Stimulated activated CD4-positive, alpha-beta T cell treated with anti-CD3 and anti-CD28 coated beads, TNF-alpha, amount 100 ng/mL, for 48 hours (primary cell): ENCODE results near the gene FBXO31.
A peak's percentile ranks its signal among the peaks of the same experiment; 100 is the strongest.
"Not testable (repeated sequence)": the region's sequence is repeated elsewhere in the genome, so short reads cannot be mapped to it uniquely, and the experiment has no call there.

Source experiments
- DNase-seq, 3 donors: peaks; one replicate each; pipeline ENCODE4 v3.0.0-alpha.2; 2020; ENCODE audit warnings: low read depth in 3 of 3

The FBXO31 gene

DNA sequence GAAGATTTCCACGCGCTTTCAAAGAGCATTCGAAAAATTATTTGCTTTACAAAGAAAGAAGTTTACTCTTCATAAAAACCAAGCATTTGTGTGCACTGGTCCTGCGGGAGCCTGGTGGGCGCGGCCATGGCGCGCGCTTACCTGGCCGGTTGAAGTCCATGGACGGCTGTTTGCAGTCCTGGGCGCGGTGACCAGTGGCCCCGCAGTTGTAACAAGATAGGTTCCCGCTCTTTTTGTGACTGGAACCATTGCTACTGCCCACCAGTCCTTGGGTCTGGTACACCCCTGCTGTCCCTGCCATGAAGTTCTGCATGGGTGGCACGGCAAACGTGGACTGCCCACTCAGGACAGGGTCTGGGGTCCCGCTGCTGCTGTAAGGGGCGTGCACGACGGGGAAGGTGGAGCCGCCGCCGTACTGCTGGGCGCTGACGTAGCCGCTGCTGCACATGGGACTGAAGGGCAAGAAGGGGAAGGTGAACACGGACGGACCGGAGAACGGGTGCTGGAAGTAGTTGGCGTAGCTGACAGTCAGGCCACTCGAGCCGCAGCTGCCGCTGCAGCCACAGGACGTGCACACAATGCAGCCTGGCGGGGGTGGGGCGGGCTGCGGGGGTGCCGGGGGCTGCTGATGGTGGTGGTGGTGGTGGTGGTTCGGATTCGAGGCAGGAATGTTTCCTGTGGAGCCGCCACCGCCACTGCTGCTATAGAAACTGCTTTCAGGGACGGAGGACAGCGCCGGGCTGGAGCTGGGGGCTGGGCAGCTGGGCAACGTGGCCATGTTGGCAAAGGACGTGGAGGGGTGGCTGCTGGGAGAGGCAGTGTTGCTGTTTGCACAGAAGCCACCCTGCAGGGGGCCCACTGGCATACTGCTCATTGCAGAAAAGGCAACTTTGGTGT, 28.0 kb upstream of the FBXO31 start:
- no peak for DNase-seq

DNA sequence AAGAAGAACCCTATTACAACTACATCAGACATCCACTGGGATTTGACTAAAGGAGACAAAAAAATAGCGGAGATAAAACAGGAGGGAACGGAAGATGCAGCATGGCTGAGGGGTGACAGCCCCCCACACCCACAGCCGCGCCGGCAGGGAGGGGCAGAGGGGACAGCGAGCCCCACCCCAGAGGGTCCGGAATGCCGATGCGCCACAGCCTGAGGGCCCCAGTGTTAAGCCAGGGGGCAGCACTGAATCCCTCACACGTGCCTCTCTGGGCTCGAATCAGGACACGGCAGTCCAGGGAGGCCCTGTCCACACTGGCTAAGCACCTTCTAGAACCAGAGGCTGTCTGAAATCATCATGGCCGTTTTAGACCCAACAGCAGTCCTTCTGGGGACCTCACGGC, 27.4 kb upstream of the FBXO31 start:
- no peak for DNase-seq

DNA sequence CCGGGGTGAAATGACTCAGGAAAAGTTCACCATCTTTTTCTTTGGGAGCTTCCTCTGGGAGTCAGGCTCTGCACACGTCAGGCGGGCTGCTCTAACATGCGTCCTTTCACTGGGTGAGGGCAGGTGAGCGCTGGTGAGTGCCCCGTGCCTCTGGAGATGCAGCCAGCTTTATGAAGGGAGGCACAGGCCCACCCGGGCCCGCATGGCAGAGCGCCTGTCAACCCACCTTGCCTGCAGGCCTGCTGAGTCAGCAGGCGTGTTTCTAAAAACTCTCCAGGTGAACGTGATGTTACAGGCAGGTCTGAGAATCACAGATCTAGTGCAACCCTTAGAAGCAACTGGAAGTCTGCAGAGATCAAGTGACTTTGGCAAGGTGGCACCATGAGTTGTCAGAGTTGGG, 27.0 kb upstream of the FBXO31 start:
- DNase-seq = no peak

DNA sequence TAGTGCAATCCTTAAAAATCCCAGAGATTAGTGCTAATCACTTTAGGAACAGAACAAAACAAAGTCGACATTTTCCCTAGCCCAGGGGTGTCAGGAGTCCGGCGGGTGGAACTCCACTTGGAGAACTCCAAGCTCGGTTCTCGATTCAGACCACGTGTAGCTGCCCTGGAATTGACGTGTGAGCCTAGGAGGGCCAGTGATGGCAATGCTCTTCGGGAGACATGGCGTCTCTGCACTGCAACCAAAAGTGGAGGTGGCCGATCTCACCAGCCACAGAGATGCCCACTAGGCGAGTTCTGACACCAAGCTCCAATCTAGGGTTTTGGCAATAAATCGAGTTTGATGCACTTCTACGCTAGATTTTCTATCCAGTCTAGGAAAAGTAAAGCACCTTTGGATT, 26.2 kb upstream of the FBXO31 start:
- DNase-seq = no peak

DNA sequence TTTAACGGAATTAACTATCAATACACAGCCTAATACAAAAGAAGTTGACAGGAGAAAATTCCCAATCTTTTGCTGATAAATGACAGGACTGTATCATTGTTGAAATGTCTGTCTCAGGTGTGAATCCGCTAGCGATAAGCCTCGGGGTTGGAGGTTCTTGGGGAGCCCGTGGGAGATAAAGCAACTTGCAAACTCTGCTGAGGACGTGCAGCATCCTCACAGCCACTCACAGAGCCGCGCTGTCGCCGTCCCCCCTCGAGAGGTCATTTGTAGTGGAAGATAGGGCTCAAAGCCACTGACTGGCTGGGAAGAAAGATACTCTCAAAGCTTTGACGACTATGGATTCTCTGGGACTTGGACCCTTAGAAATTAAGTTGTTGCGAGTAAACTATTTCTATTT, 25.6 kb upstream of the FBXO31 start:
- DNase-seq = no peak

DNA sequence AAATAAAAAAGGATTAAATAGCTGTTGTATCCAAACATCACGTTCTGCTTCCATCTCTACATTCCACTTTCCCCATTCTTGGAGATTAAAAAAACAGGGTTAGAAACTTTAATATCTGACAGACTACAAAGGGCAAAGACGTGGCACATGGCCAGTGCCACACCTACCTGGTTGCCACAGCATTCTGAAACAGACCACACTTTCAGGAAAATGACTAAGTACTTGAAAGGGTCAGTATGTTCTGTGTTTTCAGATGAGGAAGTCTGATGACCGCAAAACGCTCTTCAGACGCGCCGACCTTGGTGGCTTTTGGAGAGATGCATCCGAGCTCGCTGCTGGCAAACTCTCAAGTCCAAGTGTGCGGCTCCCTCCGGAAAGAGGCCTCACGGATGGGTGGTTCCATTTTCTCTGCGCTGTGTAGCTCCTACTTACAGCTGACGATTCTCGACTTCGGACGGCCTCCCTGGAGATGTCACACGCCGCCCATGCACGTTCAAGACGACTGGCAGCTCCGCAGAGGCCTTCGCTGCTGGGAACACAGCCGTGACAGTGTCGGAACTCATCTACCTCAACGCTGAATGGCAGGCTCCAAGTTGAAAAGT, 24.0 kb upstream of the FBXO31 start:
- DNase-seq = no peak

DNA sequence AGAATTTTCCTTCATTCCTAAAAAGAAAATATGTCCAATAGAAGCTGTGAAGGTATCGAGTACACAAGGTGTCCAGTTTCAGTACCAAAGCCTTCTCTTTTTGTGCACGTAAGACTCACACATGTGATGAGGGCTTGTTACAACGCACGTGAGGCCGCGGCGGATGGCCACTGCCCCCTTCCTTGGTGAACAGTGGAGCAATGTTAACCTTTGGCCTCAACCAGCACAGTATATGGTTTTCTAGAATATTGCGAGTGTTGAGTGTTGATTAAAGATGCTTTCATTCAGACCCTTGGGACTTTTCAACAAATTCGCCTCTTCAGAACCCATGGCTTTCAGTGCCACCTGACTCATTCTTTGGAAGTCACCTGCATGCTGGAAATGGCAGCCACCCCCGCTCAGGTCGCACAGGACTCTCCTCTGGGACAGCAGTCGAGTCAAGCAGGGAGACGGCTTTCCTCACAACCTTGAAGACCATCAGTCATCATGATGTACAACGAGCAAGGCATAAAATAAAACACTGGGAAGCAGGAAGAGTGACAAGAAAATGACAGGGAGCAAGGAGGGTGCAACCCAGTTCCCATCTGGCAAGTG, 23.0 kb upstream of the FBXO31 start:
- no peak for DNase-seq

DNA sequence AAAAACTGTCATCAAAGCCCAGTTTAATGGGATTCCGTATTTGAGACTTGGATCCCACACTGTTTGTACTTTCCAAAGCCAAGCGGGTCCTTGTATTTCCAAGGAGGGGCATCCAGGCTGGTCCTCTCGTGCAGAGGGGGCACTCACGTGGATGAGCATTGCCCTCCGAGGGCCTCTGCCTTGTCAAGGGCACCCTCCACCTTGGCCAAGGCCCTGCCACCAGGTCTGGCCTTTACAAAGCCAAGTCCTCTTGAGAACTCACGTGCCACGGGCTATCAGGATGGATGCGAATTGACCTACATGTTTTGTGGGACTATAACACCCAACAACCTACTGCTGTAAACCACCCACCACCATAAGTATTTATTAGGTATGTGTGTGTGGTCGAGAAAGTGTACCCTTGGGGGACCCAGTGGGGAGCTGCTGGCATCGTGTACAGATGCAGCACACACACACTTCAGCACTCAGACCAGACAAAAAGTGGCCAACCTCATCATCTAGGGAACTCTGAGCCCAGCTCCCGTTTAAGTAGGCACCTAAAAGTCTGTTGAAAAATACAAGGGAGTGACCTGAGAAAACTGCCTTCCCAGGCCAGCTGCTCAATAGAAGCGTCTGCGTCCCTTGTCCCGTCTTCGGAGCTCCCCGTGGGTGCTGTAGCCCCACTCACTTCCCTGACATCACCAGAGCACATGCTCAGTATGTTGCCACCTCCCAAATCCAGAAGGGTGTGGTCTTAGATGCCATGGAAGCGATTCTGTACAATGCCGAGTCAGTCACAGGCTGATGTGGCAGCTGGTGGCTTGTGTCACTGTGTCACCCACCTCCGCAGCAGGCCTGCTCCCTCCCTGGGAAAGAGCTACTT, 21.4 kb upstream of the FBXO31 start:
- no peak for DNase-seq

DNA sequence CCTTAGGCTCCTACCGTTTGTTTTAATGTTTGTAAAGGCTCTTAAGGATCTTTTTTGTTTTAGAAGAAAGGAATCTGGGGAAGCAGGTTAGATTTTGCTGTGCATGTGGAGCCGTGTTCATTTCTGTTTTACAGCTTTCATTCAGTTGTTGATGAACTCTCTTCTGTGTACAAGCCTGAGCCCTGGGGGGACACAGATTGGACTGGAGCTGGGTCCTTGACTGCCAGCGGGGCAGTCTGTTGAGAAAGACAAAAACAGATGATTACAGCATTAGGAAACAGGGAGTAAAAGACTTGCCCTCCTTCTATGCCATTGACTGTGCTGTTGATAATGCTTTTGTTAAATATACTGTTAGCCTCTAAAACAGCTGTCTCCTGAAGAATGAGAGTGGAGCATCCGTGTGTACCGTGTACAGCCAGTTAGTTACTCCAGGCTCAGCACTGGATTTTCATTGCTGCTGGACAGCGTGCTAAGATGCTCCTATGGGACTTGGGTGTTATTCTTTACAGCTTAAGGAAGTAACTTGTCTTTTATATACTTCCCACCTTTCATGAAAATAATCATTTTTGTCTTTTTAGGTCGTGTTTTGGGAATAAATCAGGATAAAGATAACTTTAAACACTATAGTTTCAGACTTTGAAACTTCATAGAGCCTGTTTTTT, 11.7 kb upstream of the FBXO31 start:
- no peak for DNase-seq

DNA sequence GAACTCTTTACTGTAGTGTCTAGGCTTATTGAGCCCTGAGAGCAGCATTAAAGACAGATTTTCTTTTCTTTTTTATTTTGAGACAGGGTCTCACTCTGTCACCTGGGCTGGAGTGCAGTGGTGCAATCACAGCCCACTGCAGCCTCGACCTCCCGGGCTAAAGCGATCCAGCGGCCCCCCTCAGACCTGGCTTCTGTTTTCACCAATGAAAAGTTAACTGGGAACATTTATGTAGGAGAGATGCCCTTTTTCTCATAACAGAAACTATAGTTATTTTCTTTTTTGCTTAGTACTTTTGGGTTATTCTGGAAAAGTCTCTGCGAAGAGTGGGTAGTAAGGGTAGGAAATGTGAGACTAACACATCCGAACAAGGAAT, 10.1 kb upstream of the FBXO31 start:
- DNase-seq = no peak

DNA sequence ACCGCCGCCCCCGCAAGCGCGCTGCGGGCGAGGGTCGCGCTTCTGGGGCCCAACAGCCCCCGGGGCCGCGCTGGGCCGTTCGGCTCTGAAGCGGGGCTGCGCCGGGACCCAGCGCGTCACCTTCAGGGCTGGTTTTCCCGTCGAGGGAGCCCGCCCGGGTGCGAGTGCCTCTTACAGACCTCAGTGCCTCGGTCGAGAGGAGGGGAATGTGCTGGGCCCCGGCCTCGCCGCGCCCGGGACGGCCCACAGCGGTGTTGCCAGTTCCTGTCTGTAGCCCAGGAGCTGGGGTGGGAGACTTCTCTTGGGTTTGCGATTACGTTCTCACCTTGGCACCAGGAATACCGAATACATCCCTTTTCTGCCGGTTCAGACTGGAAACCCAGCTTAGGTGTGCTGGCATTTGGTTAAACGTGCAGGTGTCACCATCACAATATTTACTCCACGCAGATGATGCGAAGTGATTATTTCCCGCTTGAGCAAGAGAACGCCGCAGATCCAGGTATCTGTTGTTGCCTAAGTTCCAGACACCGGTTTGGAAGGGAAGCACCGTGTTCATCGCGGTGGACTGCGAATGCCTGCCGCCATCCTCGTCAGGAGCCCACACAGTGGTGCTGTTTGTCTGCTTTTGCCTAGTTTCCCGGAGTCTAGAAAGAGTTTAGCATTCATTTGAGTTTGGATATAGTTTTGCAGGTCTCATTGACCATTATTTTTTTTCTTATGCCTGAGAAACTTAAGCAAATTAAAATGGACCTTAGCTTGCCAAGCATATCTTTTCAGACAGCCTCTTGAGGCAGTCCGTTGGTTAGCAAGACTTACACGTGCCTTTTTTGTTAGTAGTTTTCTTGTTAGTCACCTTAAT, 9.5 kb upstream of the FBXO31 start:
- DNase-seq = peak in 1 of 3 donors; percentile 41

DNA sequence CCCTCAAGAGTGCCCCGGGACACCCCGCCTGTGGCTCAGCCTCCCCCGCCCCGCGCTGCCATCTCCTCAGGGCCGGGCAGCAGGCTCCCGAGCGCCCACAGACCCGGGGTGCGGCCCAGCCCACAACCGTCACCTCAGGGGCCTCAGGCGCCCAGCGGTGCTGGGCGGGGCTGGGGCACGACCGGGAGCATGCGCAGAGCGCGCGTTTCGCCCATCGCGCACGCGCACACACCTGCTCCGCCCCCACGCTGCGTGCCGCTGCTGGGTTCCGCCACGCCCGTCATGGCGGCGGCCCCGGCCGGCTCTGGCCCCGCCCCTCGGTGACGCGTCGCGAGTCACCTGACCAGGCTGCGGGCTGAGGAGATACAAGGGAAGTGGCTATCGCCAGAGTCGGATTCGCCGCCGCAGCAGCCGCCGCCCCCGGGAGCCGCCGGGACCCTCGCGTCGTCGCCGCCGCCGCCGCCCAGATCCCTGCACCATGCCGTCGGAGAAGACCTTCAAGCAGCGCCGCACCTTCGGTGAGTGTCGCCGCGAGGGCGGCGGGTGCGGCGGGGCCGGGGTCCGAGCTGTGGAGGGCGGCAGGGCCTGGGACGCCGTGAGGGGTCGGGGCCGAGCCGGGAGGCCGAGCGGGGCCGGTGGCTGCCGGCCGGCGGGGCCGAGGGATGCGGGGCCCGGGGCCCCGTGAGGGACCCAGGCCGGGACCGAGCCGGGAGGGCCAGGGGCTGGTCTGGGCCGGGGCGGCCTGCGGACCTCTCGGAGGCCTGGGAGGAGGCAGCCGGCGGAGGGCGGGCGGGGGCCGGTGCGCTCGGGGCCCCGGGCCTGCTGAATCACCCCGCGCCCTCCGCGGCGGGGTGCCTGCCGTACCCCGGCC, 8.6 kb upstream of the FBXO31 start, which contains the start of gene MAP1LC3B:
TSS of gene MAP1LC3B (plus strand) at position 387 of the 871 bp plus-strand sequence. CDS start at position 479, 92 bp downstream.
- DNase-seq = peak; percentile 95 to 97 (median 95)

DNA sequence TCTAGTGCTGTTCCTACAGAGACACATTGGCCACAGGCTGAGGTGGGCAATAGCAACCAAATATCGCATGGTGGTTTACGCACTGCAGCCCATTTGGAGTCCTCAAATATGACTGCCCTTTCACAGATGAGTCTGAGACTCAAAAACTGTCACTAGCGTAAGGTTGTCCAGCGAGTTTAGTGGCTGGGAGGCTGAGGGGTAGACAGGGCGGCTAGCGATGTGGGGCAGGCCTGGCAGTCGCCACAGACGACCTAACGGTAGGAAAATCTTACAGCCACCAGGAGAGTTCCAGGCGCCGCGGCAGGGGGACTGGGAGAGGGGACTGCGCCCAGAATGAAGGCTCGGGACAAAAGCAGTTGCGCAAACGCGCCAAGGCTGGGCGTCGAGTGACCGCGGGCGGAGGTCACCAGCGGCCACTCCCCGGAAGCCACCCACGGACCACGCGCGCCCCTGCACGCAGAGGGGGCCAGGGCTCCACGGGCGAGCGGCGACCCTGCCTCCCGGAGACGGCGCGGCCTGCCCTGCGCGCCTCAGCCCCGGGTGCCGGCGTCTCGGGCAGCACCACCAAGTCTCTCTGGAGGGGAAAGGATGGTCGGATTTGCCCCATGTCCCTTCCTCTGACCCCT, 7.9 kb upstream of the FBXO31 start:
- no peak for DNase-seq

DNA sequence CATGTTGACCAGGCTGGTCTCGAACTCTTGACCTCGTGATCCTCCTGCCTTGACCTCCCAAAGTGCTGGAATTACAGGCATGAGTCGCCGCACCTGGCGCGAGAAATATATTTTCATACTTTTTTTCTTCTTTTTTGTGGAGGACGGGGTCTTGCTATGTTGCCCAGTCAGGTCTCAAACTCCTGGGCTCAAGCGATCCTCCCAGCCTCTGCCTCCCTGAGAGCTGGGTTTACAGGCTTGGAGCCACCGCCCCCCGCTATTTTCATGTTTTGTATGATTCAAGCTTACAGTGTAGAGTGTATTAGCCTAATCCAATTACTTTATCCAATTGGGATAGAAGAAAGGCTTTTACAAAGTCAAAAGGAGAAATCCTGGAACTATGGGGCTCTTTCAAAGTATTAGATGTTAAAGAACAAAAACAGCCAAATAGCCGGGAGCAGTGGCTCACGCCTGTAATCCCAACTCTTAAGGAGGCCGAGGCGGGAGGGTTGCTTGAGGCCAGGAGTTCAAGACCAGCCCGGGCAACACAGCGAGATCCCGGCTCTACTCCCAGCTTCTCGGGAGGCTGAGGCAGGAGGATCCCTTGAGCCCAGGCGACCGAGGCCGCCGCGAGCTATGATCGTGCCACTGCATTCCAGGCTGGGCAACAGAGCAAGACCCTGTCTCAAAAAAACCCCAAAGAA, 7.2 kb upstream of the FBXO31 start:
- no peak for DNase-seq

DNA sequence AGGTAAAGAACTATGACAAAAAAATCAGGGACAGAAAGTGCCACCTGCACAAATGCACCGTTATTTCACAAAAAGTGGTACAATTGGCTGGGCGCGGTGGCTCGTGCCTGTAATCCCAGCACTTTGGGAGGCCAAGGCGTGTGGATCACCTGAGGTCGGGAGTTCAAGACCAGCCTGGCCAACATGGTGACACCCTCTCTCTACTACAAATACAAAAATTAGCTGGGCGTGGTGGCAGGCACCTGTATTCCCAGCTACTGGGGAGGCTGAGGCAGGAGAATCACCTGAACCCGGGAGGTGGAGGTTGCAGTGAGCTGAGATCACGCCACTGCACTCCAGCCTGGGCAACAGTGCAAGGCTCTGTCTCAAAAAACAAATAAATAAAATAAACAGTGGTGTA, 6.3 kb upstream of the FBXO31 start:
- not testable (repeated sequence) for DNase-seq

DNA sequence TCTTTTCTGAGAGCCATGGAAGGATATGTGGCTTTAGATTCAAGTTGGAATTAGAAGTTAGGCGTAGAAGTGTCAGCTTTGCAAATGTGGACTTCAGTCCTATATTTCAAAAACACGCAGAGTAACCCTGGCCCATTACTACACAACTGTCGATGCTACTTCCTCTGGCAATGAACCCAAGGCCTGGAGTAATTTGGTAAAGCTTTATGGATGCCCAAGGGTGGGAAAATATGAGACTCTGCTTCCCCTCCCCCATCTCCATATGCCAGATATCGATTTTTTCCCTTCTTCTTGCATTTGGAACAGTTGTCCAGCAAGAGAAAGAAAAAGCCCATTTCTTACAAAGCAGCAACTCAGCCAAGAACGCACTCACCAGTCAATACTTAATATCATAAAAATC, 5.7 kb upstream of the FBXO31 start:
- no peak for DNase-seq

DNA sequence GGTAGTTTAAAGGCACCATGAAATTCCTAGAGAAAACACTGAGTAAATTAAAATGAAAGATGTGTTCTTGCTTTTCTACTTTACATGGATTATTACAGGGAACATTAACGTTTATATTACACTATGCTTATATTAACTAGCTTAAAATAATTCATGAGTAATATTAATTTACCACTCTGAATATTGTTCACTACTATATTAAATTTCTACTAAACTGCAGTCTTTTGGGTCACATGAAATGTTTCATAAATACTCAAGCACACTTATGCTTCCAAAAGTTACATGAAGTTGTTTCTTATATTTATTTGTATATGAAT, 5.2 kb upstream of the FBXO31 start:
- no peak for DNase-seq

DNA sequence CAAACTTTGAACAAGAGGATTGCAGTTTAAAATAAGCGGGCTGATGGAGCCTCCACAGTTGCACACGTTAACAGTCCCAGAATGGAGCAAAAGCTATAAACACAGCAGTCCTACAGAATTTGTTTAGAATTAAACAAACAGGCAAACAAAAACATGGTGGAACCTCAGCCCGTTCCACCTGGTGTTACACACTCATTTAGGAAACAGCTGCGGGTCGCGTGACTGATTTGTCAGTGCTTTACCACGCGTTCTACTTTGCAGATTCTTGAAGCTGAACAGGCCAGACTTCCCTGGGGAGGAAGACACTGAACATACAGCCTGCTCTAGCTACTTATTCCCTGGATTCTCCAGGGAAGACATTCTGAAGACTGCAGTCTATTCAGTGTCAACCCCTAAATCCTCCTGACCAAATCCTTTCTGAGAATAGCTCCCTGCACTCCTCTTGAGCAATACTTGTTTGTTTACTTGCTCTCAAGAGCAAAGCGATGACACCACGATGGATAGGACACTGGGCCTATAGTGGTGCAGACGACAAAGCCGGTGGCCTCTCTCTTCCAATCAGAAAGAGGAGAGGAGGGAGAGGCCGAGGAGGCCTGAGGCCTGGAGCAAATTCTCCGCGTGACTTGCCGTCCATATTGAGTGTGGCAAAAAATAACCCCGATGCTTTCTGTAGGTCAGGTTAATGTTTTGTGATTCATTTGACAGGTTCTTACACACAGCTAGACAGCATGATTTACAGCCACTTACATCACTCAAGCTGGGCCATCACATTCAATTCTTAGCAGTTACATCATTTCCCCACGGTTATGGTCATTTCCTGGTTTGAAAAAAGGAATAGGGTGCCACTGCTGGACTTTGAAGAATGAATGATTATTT, 4.6 kb upstream of the FBXO31 start:
- DNase-seq = peak; percentile 58 to 85 (median 73)
